ENCODE measurements around the gene SRSF7. TPM values are rescaled to one million over a fixed set of nuclear protein-coding genes. Genes with fewer than 3 reads are reported as not detected.
"Not testable (repeated sequence)": the region's sequence is repeated elsewhere in the genome, so short reads cannot be mapped to it uniquely, and the experiment has no call there.

SRSF7 gene
- total RNA-seq (ENCODE audit: low replicate concordance): 92.1 and 126 TPM in 2 replicates

DNA sequence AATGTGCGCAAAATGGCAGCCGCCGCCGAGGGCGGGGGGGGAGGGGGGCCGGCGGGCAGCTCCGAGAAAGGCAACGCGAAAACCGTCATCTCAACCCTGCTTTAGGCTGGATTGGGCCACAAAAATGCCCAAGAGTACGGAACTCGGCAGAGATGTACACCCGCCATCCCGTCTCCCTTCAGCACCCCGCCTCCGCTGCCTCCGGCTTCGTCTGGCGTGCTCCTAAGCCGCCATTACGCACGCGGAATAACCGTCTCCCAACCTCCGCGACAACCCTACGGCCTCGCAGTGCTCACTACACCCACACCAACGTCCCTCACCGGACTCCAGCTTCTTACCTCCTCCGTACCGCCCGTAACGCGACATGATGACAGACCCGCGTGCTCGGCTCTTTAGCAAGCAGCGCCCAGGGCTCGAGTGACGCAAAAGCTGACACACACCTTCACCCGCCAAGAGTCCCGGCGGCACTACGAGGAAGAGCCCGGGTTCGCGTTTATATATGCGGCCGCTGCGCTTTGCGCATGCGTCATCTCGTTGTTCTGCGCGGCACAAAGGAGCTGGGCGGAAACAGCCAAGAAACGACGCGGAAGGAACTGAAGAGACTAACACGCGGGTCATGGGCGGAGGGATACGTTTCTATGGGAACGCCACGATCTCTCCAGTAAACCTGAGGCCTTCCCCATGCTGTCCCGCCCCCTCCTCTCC lies at the start of gene SRSF7:
Gene SRSF7, minus strand, starts transcription at position 471 of the 705 bp plus-strand sequence. Its CDS starts 105 bp downstream, at position 366.
- TF ChIP-seq, protein P1, sequence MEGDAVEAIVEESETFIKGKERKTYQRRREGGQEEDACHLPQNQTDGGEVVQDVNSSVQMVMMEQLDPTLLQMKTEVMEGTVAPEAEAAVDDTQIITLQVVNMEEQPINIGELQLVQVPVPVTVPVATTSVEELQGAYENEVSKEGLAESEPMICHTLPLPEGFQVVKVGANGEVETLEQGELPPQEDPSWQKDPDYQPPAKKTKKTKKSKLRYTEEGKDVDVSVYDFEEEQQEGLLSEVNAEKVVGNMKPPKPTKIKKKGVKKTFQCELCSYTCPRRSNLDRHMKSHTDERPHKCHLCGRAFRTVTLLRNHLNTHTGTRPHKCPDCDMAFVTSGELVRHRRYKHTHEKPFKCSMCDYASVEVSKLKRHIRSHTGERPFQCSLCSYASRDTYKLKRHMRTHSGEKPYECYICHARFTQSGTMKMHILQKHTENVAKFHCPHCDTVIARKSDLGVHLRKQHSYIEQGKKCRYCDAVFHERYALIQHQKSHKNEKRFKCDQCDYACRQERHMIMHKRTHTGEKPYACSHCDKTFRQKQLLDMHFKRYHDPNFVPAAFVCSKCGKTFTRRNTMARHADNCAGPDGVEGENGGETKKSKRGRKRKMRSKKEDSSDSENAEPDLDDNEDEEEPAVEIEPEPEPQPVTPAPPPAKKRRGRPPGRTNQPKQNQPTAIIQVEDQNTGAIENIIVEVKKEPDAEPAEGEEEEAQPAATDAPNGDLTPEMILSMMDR (IDR thresholded peaks at IDR 0.05; ENCODE audit: insufficient read depth, low read length): no peak
- peak within 1 kb of the TSS; percentile 100 for H3K4me3 ChIP-seq (ENCODE audit: low read depth, low read length)
- DNase-seq (ENCODE audit: low read depth): peak; percentile 100

DNA sequence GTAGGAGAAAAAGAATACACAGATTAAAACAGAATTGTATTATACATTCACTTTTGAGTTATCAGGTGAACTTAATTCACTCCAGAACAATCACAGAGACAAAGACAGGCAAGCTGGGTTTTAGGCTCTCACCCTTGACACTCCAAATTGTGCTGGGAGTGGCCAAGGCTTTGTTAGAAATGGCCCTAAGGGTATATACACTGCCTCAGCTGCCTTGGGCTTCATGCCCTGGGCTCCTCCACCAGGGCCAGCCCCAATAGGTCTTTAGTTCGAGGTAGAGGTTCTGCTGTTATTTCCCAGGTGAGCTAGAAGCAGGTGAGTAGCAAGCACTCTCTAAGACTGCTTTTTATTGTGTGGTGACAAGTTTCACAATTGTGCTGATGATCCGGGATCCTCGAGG lies 46.8 kb upstream of the SRSF7 start:
- TF ChIP-seq, protein P1 (IDR thresholded peaks at IDR 0.05; ENCODE audit: insufficient read depth, low read length): no peak
- H3K4me3 ChIP-seq (ENCODE audit: low read depth, low read length): no peak overlapping the region
- no peak for DNase-seq (ENCODE audit: low read depth)

DNA sequence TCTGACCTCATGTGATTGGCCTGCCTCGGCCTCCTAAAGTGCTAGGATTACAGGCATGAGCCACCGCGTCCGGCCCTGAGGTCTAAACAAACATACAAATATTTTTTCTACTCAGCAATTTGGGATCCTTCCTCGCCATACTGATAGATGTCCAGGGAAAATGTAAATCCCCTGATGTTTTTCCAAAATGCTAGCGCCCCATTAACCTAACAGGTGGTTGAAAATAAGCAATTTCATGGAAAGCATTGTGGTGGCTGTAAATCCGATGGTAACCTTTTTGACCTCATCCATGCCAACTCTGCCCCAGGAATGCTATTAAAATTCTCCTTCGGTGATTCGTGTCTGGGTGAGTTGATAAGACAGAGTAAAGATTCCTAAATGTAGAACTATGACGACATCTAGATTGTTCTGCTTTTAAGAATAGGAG lies 46.1 kb upstream of the SRSF7 start:
- TF ChIP-seq, protein P1 (IDR thresholded peaks at IDR 0.05; ENCODE audit: insufficient read depth, low read length): no peak

DNA sequence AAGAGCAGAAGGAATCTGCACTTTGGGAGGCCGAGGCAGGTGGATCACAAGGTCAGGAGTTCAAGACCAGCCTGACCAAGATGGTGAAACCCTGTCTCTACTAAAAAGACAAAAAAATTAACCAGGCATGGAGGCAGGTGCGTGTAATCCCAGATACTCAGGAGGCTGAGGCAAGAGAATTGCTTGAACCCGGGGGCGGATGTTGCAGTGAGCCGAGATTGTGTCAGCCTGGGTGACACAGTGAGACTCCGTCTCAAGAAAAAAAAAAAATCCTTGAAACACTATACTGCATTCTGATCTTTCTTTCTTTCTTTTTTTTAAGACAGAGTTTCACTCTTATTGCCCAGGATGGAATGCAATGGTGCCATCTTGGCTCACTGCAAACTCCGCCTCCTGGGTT lies 43.9 kb upstream of the SRSF7 start:
- H3K4me3 ChIP-seq (ENCODE audit: low read depth, low read length); DNase-seq (ENCODE audit: low read depth): not testable (repeated sequence)

More for the DNA sequence above, 46.1 kb upstream of the SRSF7 start:
- DNase-seq (ENCODE audit: low read depth): peak; percentile 30
- no peak overlapping the region for H3K4me3 ChIP-seq (ENCODE audit: low read depth, low read length)

DNA sequence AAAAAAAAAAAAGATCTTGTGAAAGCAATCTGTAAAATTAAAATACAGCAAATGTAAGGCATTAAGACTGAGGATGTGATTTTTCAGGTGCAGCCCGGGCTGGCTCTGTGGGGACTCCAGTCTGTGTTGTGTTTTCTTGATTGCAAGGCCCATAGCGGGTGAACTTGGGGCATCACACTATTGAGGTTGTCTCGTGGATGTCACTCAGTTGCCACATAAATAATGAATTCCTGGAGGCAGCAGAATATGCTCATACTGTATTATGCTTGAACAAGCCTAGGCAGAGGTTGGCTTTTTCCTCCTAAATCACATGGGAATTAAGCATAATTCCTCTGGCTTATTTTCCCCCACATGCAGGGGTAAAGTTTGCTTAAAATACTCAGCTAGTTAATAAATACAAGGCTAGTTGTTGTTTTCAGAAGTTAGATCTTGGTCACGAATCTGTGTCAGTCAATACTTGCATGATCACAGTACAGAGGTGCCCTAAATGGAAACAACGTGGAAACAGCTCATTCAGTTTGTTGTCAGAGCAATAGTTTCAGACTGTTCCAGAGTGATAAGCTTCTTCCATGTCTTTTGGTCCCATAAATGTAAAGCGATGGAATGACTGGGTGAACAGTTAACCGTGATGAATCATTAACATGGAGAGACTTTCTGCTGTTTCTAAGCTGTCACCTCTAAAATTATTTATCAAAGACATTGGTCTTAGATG lies 43.2 kb upstream of the SRSF7 start:
- H3K4me3 ChIP-seq (ENCODE audit: low read depth, low read length): no peak overlapping the region
- TF ChIP-seq, protein P1 (IDR thresholded peaks at IDR 0.05; ENCODE audit: insufficient read depth, low read length): no peak
- DNase-seq (ENCODE audit: low read depth): no peak

DNA sequence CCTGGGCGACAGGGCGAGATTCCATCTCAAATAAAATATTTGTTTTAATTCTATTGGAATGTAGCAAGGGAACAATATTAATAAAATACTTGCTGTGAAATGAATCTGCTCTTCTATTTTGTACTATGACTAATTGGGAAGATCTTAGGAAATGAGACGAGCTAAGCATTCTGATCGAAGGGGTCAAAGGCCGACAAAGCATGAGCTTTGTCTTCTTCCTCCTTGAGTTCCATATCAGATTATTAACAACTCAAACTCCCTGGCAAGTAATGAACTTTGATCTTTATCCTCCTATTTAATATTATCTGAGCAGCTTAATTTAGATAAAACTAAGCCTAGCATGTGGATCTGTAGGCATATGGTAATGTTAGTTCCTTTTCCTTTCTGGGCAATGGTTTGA lies 42.4 kb upstream of the SRSF7 start:
- no peak for DNase-seq (ENCODE audit: low read depth)
- TF ChIP-seq, protein P1 (IDR thresholded peaks at IDR 0.05; ENCODE audit: insufficient read depth, low read length): no peak
- no peak overlapping the region for H3K4me3 ChIP-seq (ENCODE audit: low read depth, low read length)

DNA sequence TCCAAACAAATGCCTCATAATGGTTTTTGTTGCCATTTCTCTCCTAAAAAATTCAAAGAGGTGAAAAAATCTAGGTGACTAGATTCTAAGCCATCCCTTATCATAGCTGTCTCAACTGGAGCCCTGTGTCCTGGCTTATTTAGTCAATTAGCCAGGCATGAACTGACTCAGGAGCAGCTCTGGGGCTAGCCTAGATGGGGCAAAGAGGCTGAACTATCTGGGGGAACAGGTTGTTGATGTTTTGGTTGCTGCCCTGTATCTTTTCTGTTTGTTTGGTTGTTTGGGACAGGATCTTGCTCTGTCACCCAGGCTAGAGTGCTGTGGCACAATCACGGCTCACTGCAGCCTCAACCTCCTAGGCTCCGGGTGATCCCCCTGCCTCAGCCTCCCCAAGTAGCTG lies 41.6 kb upstream of the SRSF7 start:
- no peak overlapping the region for H3K4me3 ChIP-seq (ENCODE audit: low read depth, low read length)
- no peak for DNase-seq (ENCODE audit: low read depth)
- TF ChIP-seq, protein P1 (IDR thresholded peaks at IDR 0.05; ENCODE audit: insufficient read depth, low read length): no peak

DNA sequence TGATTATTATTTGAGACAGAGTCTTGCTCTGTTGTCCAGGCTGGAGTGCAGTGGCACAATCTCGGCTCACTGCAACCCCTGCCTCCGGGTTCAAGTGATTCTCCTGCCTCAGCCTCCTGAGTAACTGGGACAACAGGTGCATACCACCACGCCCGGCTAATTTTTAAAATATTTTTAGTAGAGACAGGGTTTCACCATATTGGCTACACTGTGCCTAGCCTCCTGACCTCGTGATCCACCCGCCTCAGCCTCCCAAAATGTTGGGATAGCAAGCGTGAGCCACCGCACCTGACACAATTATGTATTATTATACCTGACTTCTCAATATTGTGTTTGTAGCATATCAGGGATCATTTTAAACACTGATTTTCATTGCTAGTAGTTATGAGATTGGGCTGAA lies 41.2 kb upstream of the SRSF7 start:
- DNase-seq (ENCODE audit: low read depth); H3K4me3 ChIP-seq (ENCODE audit: low read depth, low read length): not testable (repeated sequence)
